Endodermal cell (in vitro differentiated cells): ENCODE measurements around the gene EOLA2. TPM values are rescaled to one million over a fixed set of nuclear protein-coding genes. Genes with fewer than 3 reads are reported as not detected.
A peak's percentile ranks its signal among the peaks of the same experiment; 100 is the strongest.
"Not testable (repeated sequence)": the region's sequence is repeated elsewhere in the genome, so short reads cannot be mapped to it uniquely, and the experiment has no call there.

Experiments used
- DNase-seq: peaks from one replicate; pipeline ENCODE4 v3.0.0-alpha.2; 2017
- H3K27ac ChIP-seq: 2 replicates; pipeline ENCODE4 v1.5.1; 2013; ENCODE audit warnings: mild to moderate bottlenecking, low read depth, low read length, moderate library complexity
- H3K27me3 ChIP-seq: 2 replicates; pipeline ENCODE4 v1.6.1; 2013; ENCODE audit warnings: mild to moderate bottlenecking, low read length, moderate library complexity; ENCODE audit not compliant: insufficient read depth, control insufficient read depth, poor library complexity, severe bottlenecking
- H3K36me3 ChIP-seq: 2 replicates; pipeline ENCODE4 v1.7.0; 2013; ENCODE audit warnings: mild to moderate bottlenecking, low read length, moderate library complexity; ENCODE audit not compliant: control insufficient read depth, insufficient read depth
- H3K4me1 ChIP-seq: one replicate; pipeline ENCODE4 v1.7.0; 2013; ENCODE audit warnings: low read length; ENCODE audit not compliant: control insufficient read depth, insufficient read depth
- H3K4me3 ChIP-seq: 2 replicates; pipeline ENCODE4 v1.5.1; 2013; ENCODE audit warnings: mild to moderate bottlenecking, low read length, moderate library complexity
- H3K9ac ChIP-seq: 2 replicates; pipeline ENCODE4 v1.6.1; 2013; ENCODE audit warnings: mild to moderate bottlenecking, low read length, moderate library complexity; ENCODE audit not compliant: poor library complexity, severe bottlenecking; ENCODE audit errors: extremely low read depth
- H3K9me3 ChIP-seq: 2 replicates; pipeline ENCODE4 v1.6.1; 2013; ENCODE audit warnings: mild to moderate bottlenecking, low read length, moderate library complexity; ENCODE audit not compliant: control insufficient read depth
- H3K27ac Mint-ChIP-seq: 2 replicates; pipeline ENCODE4 v1.8.0; 2020; ENCODE audit warnings: mixed read lengths
- H3K27me3 Mint-ChIP-seq: 2 replicates; pipeline ENCODE4 v1.8.0; 2021; ENCODE audit warnings: mild to moderate bottlenecking, mixed read lengths; ENCODE audit not compliant: insufficient read depth
- H3K36me3 Mint-ChIP-seq: 2 replicates; pipeline ENCODE4 v1.8.0; 2020; ENCODE audit warnings: low read depth, mixed read lengths
- H3K4me1 Mint-ChIP-seq: 2 replicates; pipeline ENCODE4 v1.8.0; 2020; ENCODE audit warnings: mixed read lengths
- H3K4me3 Mint-ChIP-seq: 2 replicates; pipeline ENCODE4 v1.8.0; 2020; ENCODE audit warnings: mild to moderate bottlenecking, moderate library complexity, mixed read lengths
- H3K9me3 Mint-ChIP-seq: 2 replicates; pipeline ENCODE4 v1.8.0; 2020; ENCODE audit warnings: mild to moderate bottlenecking, mixed read lengths
- WGBS, 2 experiments: methylation state at CpG; one replicate each; pipeline versions ENCODE4 v1.1.5 to v1.1.7; 2013; ENCODE audit warnings: missing lambda C conversion rate in 2 of 2, mixed read lengths in 1 of 2; ENCODE audit not compliant: insufficient coverage in 1 of 2, insufficient read length in 1 of 2; 5-methylcytosine and 5-hydroxymethylcytosine counted together
- total RNA-seq, 2 donors: library from RNA; stranded (reverse); fragmentation: NEBNext Ultra II Directional in 1 of 2; extraction: Animal tissue kit (Norgen Biotek cat#: 25700) in 1 of 2; gene quantifications; 2 replicates in 1 of 2; 3 replicates in 1 of 2; pipeline ENCODE4 v1.2.1, GENCODE V29; 2021
- TF ChIP-seq, protein P1 (sequence below): fragments of 200-600 bp; sonication (generic); conservative IDR thresholded peaks from 2 replicates; pipeline ENCODE4 v1.5.0; 2021; ENCODE audit warnings: antibody characterized with exemption, mild to moderate bottlenecking

Gene EOLA2
- total RNA-seq, 2 donors from 2014 or later = 24.0 to 37.1 TPM

DNA sequence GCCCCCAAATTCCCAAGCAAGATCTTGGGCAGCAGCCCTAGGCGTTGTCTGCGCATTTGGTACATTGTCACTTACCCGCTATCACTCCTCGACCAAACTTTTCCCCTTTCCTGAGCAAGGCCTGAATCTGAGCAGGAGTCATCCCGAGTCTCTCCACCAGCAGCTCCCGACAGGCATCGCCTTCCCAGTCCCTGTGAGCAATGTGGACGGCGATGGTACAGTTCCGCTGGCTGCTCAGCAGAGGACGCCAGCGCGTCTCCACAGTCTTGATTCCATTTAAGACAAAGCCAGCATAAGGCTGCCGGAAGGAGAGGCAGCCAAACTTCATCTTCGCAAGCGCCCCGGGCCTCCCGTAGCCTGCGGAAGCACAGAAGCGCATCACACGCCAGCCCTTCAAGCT lies 4.7 kb downstream of the EOLA2 start:
- not testable (repeated sequence) for H3K4me1 ChIP-seq, H3K4me3 Mint-ChIP-seq, H3K27me3 Mint-ChIP-seq, H3K36me3 ChIP-seq, H3K9me3 ChIP-seq, H3K4me3 ChIP-seq, H3K4me1 Mint-ChIP-seq, H3K27ac Mint-ChIP-seq, H3K36me3 Mint-ChIP-seq, H3K27me3 ChIP-seq, H3K27ac ChIP-seq, H3K9ac ChIP-seq
- peaks cover 19% of the 10 kb centered on the region for H3K9me3 Mint-ChIP-seq
- WGBS, 2 experiments = 79% methylated on average over 7 of the region's 21 CpGs; no CpG with 5 or more reads in 1 of the 2 experiments
- TF ChIP-seq, protein P1, sequence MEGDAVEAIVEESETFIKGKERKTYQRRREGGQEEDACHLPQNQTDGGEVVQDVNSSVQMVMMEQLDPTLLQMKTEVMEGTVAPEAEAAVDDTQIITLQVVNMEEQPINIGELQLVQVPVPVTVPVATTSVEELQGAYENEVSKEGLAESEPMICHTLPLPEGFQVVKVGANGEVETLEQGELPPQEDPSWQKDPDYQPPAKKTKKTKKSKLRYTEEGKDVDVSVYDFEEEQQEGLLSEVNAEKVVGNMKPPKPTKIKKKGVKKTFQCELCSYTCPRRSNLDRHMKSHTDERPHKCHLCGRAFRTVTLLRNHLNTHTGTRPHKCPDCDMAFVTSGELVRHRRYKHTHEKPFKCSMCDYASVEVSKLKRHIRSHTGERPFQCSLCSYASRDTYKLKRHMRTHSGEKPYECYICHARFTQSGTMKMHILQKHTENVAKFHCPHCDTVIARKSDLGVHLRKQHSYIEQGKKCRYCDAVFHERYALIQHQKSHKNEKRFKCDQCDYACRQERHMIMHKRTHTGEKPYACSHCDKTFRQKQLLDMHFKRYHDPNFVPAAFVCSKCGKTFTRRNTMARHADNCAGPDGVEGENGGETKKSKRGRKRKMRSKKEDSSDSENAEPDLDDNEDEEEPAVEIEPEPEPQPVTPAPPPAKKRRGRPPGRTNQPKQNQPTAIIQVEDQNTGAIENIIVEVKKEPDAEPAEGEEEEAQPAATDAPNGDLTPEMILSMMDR = peak; percentile 33
- DNase-seq = peak; percentile 62

DNA sequence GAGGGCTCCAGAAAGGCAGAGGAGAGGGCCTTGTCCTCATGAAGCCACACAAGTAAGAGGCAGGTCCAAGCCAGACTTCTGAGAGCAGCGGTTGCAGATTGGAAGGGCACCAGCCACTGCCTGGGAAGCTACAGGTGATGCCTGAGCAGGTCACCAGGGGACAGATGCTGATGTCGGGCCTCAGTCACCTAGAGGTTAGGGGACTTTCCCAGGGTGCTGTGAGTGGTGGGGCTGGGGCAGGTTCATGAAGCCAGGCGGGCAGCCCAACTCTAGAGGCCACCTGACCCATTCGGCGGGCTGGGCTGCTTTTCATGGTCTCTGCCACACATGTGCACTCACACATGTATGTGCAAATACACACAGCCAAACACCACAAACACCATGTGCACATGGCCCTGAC lies 5.3 kb downstream of the EOLA2 start:
- H3K9me3 ChIP-seq, DNase-seq, H3K4me3 ChIP-seq, H3K4me1 Mint-ChIP-seq, H3K4me3 Mint-ChIP-seq, H3K36me3 ChIP-seq, H3K36me3 Mint-ChIP-seq, H3K27ac Mint-ChIP-seq, H3K9ac ChIP-seq, H3K27me3 Mint-ChIP-seq, H3K27me3 ChIP-seq, H3K4me1 ChIP-seq, H3K27ac ChIP-seq: not testable (repeated sequence)
- no CpG with 5 or more reads among the region's 5 CpGs for WGBS, 2 experiments
- peaks cover 15% of the 10 kb centered on the region for H3K9me3 Mint-ChIP-seq

DNA sequence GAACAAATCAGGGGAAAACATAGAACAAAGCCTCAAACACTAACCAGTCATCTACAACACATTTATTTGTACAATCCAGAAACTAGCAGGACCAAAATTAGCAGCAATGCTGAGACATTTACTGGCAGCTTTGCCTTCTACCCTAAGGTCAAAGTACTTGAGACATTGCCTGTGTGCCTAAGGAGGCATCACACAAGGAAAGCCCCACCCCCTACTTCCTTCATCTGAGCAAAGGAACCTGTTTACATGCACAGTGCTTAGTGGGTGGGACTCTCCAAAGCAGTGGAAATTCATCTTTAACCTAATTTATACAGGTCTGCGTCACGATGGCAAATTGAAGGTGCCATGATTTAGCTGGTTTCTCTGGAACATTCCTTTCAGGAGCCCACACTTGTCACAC lies 6.1 kb downstream of the EOLA2 start:
- WGBS, 2 experiments = no CpG with 5 or more reads among the region's 2 CpGs
- not testable (repeated sequence) for H3K27ac Mint-ChIP-seq, H3K4me3 Mint-ChIP-seq, H3K27me3 Mint-ChIP-seq, H3K9ac ChIP-seq, H3K9me3 Mint-ChIP-seq, DNase-seq, H3K4me3 ChIP-seq, H3K36me3 ChIP-seq, H3K4me1 Mint-ChIP-seq, H3K9me3 ChIP-seq, H3K4me1 ChIP-seq, H3K27ac ChIP-seq, H3K36me3 Mint-ChIP-seq, H3K27me3 ChIP-seq

DNA sequence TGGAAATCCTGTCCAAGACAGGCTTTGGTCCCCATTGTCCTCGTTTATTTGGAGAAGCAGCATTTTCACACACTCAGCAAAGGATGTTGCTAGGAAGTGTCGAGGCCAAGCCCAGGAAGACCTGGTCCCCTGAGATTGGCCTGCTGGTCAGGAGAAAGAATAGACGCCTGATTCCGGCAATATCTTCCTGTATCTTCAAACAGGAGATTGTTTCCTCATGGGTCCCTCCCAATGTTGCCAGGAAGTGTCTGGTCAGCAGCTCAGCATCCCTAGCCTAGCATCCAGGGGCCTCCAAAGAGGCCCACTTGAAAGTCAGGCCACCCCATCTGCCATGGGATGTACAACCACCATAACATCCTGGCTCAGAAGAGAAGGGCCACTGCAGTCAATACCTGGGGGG lies 6.9 kb downstream of the EOLA2 start:
- H3K9me3 Mint-ChIP-seq, H3K36me3 Mint-ChIP-seq, H3K36me3 ChIP-seq, H3K4me3 Mint-ChIP-seq, H3K4me1 Mint-ChIP-seq, H3K9me3 ChIP-seq, H3K27me3 ChIP-seq, H3K4me3 ChIP-seq, H3K4me1 ChIP-seq, DNase-seq, H3K27ac ChIP-seq, H3K27me3 Mint-ChIP-seq, H3K9ac ChIP-seq, H3K27ac Mint-ChIP-seq: not testable (repeated sequence)
- no CpG with 5 or more reads among the region's 4 CpGs for WGBS, 2 experiments

DNA sequence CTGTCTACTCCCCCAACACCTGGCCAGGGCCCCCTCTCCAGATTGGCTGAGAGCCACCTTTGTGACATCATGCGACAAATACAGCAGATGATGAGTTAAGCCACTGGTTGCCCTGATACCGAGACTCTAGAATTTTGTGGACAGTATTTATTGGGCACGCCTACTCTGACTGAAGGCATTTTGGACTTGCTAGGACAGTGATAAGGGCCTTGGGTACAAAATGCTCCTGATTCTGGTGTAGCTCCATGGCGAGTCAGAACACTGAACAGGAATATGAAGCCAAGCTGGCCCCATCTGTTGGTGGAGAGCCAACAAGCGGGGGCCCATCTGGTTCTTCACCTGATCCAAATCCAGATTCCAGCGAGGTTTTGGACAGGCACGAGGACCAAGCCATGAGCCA lies 8.9 kb downstream of the EOLA2 start, which contains the start of gene HSFX4:
TSS of gene HSFX4 (plus strand) at position 174 of the 400 bp plus-strand sequence. CDS start at position 246, 72 bp downstream.
- H3K9me3 Mint-ChIP-seq, H3K4me3 Mint-ChIP-seq, H3K27ac Mint-ChIP-seq, H3K4me3 ChIP-seq, H3K27me3 ChIP-seq, H3K4me1 Mint-ChIP-seq, H3K27me3 Mint-ChIP-seq, H3K9ac ChIP-seq, H3K36me3 ChIP-seq, DNase-seq, H3K27ac ChIP-seq, H3K36me3 Mint-ChIP-seq, H3K9me3 ChIP-seq, H3K4me1 ChIP-seq: not testable (repeated sequence)
- WGBS, 2 experiments = no CpG with 5 or more reads among the region's 7 CpGs

DNA sequence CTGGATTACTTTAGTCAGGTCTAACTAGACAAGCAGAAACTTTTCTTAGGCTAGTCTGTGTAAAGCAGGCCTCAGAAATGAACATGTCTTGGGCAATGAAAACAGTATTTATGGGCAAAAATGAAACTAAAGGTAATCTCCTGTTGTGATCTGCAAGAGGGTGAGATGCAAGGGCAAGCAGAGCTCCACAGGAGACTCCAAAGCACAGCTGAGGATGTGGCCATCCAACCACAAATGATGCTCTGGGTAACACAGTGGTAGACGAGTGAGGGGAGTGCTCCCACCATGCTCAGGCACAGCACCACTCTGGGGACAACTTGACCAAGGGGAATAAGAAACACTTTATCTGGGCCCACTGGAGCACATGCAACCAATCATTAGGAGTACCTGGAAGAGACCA lies 9.7 kb downstream of the EOLA2 start:
- H3K36me3 Mint-ChIP-seq, H3K27me3 Mint-ChIP-seq, H3K4me3 ChIP-seq, H3K9me3 ChIP-seq, H3K36me3 ChIP-seq, H3K27me3 ChIP-seq, DNase-seq, H3K27ac Mint-ChIP-seq, H3K9me3 Mint-ChIP-seq, H3K9ac ChIP-seq, H3K4me1 ChIP-seq, H3K27ac ChIP-seq, H3K4me1 Mint-ChIP-seq, H3K4me3 Mint-ChIP-seq: not testable (repeated sequence)
- WGBS, 2 experiments = no CpG with 5 or more reads among the region's 1 CpG

DNA sequence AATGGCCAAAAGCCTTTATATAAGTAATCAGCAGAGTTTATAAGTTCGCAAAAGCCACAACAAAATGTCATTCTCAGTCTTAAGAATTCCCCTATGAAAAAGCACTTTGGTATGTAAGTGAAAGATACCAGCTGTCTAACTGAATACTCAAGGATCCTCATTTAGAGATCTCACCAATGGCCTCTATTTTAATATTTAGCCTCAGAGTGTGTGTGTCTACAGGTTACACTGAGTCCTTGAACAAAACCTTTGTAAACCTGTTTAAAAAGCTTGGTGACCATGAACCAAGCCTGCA lies 10.4 kb downstream of the EOLA2 start:
- not testable (repeated sequence) for H3K36me3 ChIP-seq, DNase-seq, H3K4me3 Mint-ChIP-seq, H3K27ac Mint-ChIP-seq, H3K4me1 ChIP-seq, H3K27ac ChIP-seq, H3K4me1 Mint-ChIP-seq, H3K9ac ChIP-seq, H3K36me3 Mint-ChIP-seq, H3K27me3 Mint-ChIP-seq, H3K4me3 ChIP-seq, H3K27me3 ChIP-seq, H3K9me3 Mint-ChIP-seq, H3K9me3 ChIP-seq
- no CpG with 5 or more reads among the region's 1 CpG for WGBS, 2 experiments
